BE2C (cell line): ENCODE measurements around the gene LILRB1. TPM values are rescaled to one million over a fixed set of nuclear protein-coding genes. Genes with fewer than 3 reads are reported as not detected.
"Not testable (repeated sequence)": the region's sequence is repeated elsewhere in the genome, so short reads cannot be mapped to it uniquely, and the experiment has no call there.

ENCODE experiments used
- DNase-seq: peaks from one replicate; pipeline ENCODE4 v3.0.0-alpha.2; 2020
- H3K27me3 ChIP-seq: fragments of 250-450 bp; sonication (Bioruptor Pico); 2 replicates; pipeline ENCODE4 v1.5.1; 2020; ENCODE audit warnings: mild to moderate bottlenecking
- H3K36me3 ChIP-seq: fragments of 250-450 bp; sonication (Bioruptor Pico); 2 replicates; pipeline ENCODE4 v1.5.1; 2020; ENCODE audit warnings: mild to moderate bottlenecking
- H3K4me1 ChIP-seq: fragments of 250-450 bp; sonication (Bioruptor Pico); 2 replicates; pipeline ENCODE4 v1.5.1; 2020
- H3K4me3 ChIP-seq: 2 replicates; pipeline ENCODE4 v1.5.1; 2011; ENCODE audit warnings: low read depth, low read length
- H3K9me3 ChIP-seq: fragments of 250-450 bp; sonication (Bioruptor Pico); 2 replicates; pipeline ENCODE4 v1.5.1; 2020
- polyA plus RNA-seq: library from polyadenylated mRNA; unstranded; fragments of >200 nt; gene quantifications from one replicate; pipeline ENCODE4 v1.2.1, GENCODE V29; 2012; ENCODE audit warnings: low read depth, missing spikeins; ENCODE audit not compliant: insufficient read length, insufficient read depth
- TF ChIP-seq, protein P1 (sequence below): IDR thresholded peaks from 2 replicates; pipeline ENCODE4 v1.5.1; 2012; ENCODE audit warnings: mild to moderate bottlenecking, low read depth, low read length

The LILRB1 gene
- not detected for polyA plus RNA-seq

DNA sequence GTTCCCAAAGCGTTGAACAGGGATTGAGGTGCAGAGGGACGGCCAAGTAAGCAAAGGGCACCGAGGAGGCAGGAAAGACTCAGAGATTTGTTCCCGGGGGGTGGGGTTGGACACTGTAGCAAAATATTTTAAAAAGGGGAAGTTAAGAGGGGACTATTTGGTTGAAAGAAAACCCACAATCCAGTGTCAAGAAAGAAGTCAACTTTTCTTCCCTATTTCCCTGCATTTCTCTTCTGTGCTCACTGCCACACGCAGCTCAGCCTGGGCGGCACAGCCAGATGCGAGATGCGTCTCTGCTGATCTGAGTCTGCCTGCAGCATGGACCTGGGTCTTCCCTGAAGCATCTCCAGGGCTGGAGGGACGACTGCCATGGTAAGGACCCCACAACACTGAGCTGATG, at the start of gene LILRB1:
TSS of gene LILRB1 (plus strand) at position 223 of the 400 bp plus-strand sequence. CDS start 590 bp downstream, outside the sequence.
- DNase-seq, H3K4me1 ChIP-seq, H3K36me3 ChIP-seq, H3K4me3 ChIP-seq, H3K9me3 ChIP-seq: not testable (repeated sequence)
- H3K27me3 ChIP-seq: peaks cover 12% of the 10 kb centered on the region

DNA sequence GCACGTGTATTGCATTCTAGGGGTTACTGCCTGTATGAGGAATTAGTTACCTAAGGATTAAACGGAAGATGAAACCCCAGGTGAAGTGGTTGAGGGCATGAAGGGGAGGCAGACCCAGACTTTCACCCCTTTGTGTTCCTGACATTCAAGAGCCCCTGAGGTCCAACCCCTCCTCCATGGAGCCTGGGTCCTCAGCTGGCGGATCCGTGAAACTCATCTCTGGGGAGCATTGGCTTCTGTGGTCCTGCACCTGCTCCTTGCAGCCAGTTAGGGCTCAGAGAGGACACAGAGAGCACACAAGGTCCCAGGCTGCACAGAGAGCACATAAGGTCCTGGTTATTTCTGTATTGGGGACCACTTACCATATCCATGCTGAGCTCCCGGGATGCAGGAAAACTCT, 43.9 kb upstream of the LILRB1 start:
- no peak overlapping the region for H3K4me3 ChIP-seq
- H3K9me3 ChIP-seq: no peaks in the 10 kb centered on the region
- TF ChIP-seq, protein P1, sequence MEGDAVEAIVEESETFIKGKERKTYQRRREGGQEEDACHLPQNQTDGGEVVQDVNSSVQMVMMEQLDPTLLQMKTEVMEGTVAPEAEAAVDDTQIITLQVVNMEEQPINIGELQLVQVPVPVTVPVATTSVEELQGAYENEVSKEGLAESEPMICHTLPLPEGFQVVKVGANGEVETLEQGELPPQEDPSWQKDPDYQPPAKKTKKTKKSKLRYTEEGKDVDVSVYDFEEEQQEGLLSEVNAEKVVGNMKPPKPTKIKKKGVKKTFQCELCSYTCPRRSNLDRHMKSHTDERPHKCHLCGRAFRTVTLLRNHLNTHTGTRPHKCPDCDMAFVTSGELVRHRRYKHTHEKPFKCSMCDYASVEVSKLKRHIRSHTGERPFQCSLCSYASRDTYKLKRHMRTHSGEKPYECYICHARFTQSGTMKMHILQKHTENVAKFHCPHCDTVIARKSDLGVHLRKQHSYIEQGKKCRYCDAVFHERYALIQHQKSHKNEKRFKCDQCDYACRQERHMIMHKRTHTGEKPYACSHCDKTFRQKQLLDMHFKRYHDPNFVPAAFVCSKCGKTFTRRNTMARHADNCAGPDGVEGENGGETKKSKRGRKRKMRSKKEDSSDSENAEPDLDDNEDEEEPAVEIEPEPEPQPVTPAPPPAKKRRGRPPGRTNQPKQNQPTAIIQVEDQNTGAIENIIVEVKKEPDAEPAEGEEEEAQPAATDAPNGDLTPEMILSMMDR: no peak
- DNase-seq: no peak
- H3K27me3 ChIP-seq: peaks cover 2% of the 10 kb centered on the region; the same call in 1 of the 2 replicates
- H3K4me1 ChIP-seq: no peaks in the 10 kb centered on the region
- H3K36me3 ChIP-seq: no peaks in the 10 kb centered on the region

DNA sequence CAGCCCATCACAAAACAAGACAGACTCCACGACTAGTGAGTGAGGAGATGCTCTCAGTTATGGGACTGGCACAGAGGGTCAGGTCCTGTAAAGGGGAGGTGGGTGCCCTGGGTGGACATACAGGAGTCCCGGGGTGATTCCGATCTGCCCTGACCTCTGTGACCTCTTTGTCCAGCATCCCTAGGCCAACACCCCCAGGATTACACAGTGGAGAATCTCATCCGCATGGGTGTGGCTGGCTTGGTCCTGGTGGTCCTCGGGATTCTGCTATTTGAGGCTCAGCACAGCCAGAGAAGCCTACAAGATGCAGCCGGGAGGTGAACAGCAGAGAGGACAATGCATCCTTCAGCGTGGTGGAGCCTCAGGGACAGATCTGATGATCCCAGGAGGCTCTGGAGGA, 43.3 kb upstream of the LILRB1 start:
- no peak for DNase-seq
- Histone ChIP-seq H3K9me3 (no peaks in the 10 kb centered on the region), H3K4me3 (no peak overlapping the region), H3K27me3 (peaks cover 2% of the 10 kb centered on the region; the same call in 1 of the 2 replicates), H3K4me1 (no peaks in the 10 kb centered on the region), H3K36me3 (no peaks in the 10 kb centered on the region)
- TF ChIP-seq, protein P1: no peak

DNA sequence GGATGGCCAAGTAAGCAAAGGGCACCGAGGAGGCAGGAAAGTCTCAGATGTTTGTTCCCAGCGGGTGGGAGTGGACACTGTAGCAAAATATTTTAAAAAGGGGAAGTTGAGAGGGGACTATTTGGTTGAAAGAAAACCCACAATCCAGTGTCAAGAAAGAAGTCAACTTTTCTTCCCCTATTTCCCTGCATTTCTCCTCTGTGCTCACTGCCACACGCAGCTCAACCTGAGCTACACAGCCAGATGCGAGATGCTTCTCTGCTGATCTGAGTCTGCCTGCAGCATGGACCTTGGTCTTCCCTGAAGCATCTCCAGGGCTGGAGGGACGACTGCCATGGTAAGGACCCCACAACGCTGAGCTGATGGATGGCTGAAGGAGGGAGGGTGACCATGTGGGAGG, 36.8 kb upstream of the LILRB1 start, which contains the start of gene LILRA1:
TSS of gene LILRA1 (plus strand) at position 188 of the 400 bp plus-strand sequence. CDS start 613 bp downstream, outside the sequence.
- not testable (repeated sequence) for H3K9me3 ChIP-seq, DNase-seq, H3K4me1 ChIP-seq, H3K4me3 ChIP-seq, H3K36me3 ChIP-seq
- peaks cover 20% of the 10 kb centered on the region for H3K27me3 ChIP-seq

DNA sequence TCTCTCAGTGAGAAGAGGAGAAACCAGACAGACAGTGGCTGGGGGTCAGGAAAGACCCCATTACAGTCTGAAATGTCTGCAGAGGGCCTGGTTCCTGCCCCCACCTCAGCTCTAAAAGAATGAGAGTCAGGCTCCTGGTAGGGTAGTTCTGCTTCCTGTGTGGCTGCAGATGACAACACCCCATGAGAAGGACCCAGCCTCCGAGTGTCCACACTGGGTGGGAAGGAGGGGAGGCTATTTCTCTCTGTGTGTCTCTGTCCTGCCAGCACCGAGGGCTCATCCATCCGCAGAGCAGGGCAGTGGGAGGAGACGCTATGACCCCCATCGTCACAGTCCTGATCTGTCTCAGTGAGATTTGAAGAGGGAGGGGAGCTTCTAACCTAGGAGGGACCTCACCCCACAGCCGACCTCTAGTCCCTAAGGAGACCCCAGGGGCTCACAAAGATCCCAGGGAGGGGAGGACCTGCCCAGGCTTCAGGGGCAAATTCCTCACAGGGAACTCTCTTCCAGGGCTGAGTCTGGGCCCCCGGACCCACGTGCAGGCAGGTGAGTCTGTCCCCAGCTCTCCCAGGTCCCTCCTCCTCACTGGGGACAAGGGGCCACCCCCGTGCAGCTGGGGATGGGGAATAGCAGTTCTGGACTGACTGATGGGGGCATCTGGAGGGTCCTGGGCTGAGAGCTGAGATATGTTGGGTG, 36.2 kb upstream of the LILRB1 start:
- H3K36me3 ChIP-seq, H3K4me3 ChIP-seq, DNase-seq, H3K4me1 ChIP-seq, H3K9me3 ChIP-seq: not testable (repeated sequence)
- H3K27me3 ChIP-seq: peaks cover 26% of the 10 kb centered on the region

DNA sequence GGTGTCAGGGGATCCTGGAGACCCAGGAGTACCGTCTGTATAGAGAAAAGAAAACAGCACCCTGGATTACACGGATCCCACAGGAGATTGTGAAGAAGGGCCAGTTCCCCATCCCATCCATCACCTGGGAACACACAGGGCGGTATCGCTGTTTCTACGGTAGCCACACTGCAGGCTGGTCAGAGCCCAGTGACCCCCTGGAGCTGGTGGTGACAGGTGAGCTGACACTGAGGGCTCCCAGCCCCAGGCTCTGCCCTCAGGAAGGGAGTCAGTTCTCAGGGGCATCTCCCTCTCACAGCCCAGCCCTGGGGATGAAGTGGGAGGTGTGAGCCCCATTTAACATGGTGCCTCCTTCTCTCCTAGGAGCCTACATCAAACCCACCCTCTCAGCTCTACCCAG, 35.5 kb upstream of the LILRB1 start:
- Histone ChIP-seq H3K36me3 (no peaks in the 10 kb centered on the region), H3K4me1 (no peaks in the 10 kb centered on the region)

DNA sequence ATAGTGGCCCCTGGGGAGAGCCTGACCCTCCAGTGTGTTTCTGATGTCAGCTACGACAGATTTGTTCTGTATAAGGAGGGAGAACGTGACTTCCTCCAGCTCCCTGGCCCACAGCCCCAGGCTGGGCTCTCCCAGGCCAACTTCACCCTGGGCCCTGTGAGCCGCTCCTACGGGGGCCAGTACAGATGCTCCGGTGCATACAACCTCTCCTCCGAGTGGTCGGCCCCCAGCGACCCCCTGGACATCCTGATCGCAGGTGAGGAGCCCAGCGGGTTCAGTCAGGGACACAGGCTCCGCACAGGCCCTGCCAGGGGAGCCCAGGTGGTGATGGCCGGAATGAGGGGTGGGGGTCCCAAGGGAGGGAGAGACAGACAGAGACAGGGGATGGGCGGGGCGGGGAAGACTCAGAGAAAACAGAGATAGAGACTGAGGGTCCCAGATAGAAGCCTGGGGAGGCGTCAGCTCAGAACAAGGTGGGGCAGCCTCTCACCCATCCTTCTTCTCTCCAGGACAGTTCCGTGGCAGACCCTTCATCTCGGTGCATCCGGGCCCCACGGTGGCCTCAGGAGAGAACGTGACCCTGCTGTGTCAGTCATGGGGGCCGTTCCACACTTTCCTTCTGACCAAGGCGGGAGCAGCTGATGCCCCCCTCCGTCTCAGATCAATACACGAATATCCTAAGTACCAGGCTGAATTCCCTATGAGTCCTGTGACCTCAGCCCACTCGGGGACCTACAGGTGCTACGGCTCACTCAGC, 34.4 kb upstream of the LILRB1 start:
- H3K36me3 ChIP-seq, H3K9me3 ChIP-seq: not testable (repeated sequence)
- H3K27me3 ChIP-seq: peaks cover 27% of the 10 kb centered on the region

More for the DNA sequence above, 35.5 kb upstream of the LILRB1 start:
- H3K9me3 ChIP-seq: no peaks in the 10 kb centered on the region
- no peak for DNase-seq
- H3K27me3 ChIP-seq: peaks cover 27% of the 10 kb centered on the region
- H3K4me3 ChIP-seq: no peak overlapping the region
- TF ChIP-seq, protein P1: no peak

DNA sequence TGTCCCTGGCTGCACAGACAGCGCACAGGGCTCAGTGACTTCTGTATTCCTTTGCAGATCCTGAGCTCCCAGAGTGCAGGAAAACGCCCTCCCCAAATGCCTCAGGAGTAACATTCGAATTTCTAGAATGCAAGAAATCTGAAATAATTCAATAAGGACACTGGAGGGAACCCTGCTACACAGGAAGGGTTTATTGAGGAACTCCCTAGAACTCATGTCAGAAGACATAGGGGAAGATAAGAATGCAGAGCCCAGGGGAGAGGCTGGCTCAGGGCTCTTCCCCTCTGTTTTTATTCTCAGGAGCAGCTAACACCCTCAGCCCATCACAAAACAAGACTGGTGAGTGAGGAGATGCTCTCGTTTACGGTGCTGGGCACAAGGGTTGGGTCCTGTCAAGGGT, 30.1 kb upstream of the LILRB1 start:
- Histone ChIP-seq H3K27me3 (peaks cover 21% of the 10 kb centered on the region), H3K9me3 (no peaks in the 10 kb centered on the region), H3K4me1 (no peaks in the 10 kb centered on the region), H3K36me3 (no peaks in the 10 kb centered on the region), H3K4me3 (no peak overlapping the region)
- TF ChIP-seq, protein P1: no peak
- DNase-seq: no peak

More for the DNA sequence above, 34.4 kb upstream of the LILRB1 start:
- DNase-seq, H3K4me1 ChIP-seq, H3K4me3 ChIP-seq: not testable (repeated sequence)
